Erythroblast (primary cell): Measurements from ENCODE around the gene TAF13.

ENCODE experiments used
- GATA1 ChIP-seq: IDR thresholded peaks from 2 replicates; pipeline ENCODE4 v1.6.1; 2011; ENCODE audit warnings: low read depth, mild to moderate bottlenecking, control low read depth, low read length, moderate library complexity
- POLR2A ChIP-seq: IDR thresholded peaks from 2 replicates; pipeline ENCODE4 v1.6.1; 2011; ENCODE audit warnings: mild to moderate bottlenecking, low read length

GRCh38 chr1:109040627-109040988 is 35.2 kb downstream of the TAF13 start:
- TF ChIP-seq POLR2A (no peak), GATA1 (no peak)
